ENCODE results near the gene ZNF839. TPM values are rescaled to one million over a fixed set of nuclear protein-coding genes. Genes with fewer than 3 reads are reported as not detected.

ZNF839 gene
- total RNA-seq (10 to 100 TPM; 17.9 to 24.6 (median 19.9) TPM), total RNA-seq (10.5 to 34.0 (median 25.3) reads per million in 29 experiments)
- total RNA-seq (2013) = 15.8 TPM

- H3K4me3 Mint-ChIP-seq = peak within 1 kb of the TSS; percentile 94 to 95 (median 94)
- H3K27me3 Mint-ChIP-seq = peaks cover 0 to 2% of the 10 kb centered on the region in 2 donors
- ChIA-PET POLR2A (interaction anchor here (0.6 to 1.6 kb wide), 4 partner anchors 11 to 162 kb away, joined by 3 to 7 read pairs (median 6); partner anchors contain the start of genes CINP (in 1 of the 2), MOK (in 1 of the 2) and TECPR2 (in 1 of the 2)), CTCF (interaction anchor here (1.2 to 1.5 kb wide), 2 partner anchors 14 to 15 kb away, joined by 3 read pairs; no protein-coding TSS in a partner anchor)
- no peaks in the 10 kb centered on the region for H3K36me3 Mint-ChIP-seq
- peak; percentile 85 to 96 (median 91) for DNase-seq
- peaks cover 45 to 67% (median 63%) of the 10 kb centered on the region in 3 donors for H3K4me1 Mint-ChIP-seq
- Histone ChIP-seq H3K27me3 (replicated peaks in 1 of 2; ENCODE audit: control insufficient read depth in 2 of 2, extremely low read depth in 1 of 2, insufficient read depth in 2 of 2, low read length in 1 of 2) (no peaks in the 10 kb centered on the region), H3K27ac (ENCODE audit: low read length) (peak within 1 kb of the TSS; percentile 95), H3K36me3 (ENCODE audit: control insufficient read depth in 2 of 2, extremely low read depth in 1 of 2, insufficient read depth in 1 of 2, low read length in 1 of 2) (peaks cover 0 to 4% of the 10 kb centered on the region in 2 donors), H3K4me3 (ENCODE audit: control insufficient read depth in 1 of 2, extremely low read depth in 1 of 2, low read length in 1 of 2) (peak within 1 kb of the TSS; percentile 86 to 99), H3K4me1 (ENCODE audit: control insufficient read depth in 1 of 2, extremely low read depth in 1 of 2, insufficient read depth in 2 of 2, low read length in 2 of 2) (peaks cover 28 to 49% of the 10 kb centered on the region in 2 experiments), H3K9me3 (no peaks in the 10 kb centered on the region)
- peak within 1 kb of the TSS; percentile 96 for H3K27ac Mint-ChIP-seq
- H3K9me3 Mint-ChIP-seq = no peaks in the 10 kb centered on the region
- peak; percentile 71 to 76 (median 74) for ATAC-seq (replicated peaks in 1 of 4)
- under 1% methylated on average over 64 of the region's 71 CpGs for WGBS (ENCODE audit: insufficient coverage)
Measured at GRCh38 chr14:102319351-102320032, at the start of gene ZNF839. TSS of gene ZNF839 (plus strand) at chr14:102319746. CDS start at chr14:102319766, 20 bp downstream.

DNA sequence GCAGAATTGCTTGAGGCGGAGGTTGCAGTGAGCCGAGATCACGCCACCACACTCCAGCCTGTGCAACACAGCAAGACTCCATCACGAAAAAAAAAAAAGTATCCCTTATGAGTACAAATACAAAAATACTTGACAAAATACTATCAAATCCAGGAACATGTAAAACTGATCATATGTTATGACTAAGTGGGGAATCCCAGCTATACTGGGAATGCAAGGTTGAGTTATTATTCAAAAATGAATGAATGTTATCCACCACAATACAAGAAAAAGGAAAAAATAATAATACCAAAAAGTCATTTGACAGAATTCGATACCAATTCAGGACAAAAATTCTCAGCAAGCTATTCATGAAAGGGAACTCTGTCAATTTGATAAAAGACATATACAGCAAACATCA is 47.2 kb upstream of the ZNF839 start:
- CTCF ChIA-PET = no interaction called here
- Mint-ChIP-seq H3K4me3 (no peak overlapping the region), H3K36me3 (no peaks in the 10 kb centered on the region), H3K27me3 (peaks cover 0 to 2% of the 10 kb centered on the region in 2 donors), H3K9me3 (no peaks in the 10 kb centered on the region), H3K27ac (no peak overlapping the region), H3K4me1 (no peaks in the 10 kb centered on the region)
- Histone ChIP-seq H3K36me3 (ENCODE audit: control insufficient read depth in 2 of 2, extremely low read depth in 1 of 2, insufficient read depth in 1 of 2, low read length in 1 of 2) (no peaks in the 10 kb centered on the region), H3K27me3 (replicated peaks in 1 of 2; ENCODE audit: control insufficient read depth in 2 of 2, extremely low read depth in 1 of 2, insufficient read depth in 2 of 2, low read length in 1 of 2) (peaks cover 0 to 3% of the 10 kb centered on the region in 2 experiments), H3K4me1 (ENCODE audit: control insufficient read depth in 1 of 2, extremely low read depth in 1 of 2, insufficient read depth in 2 of 2, low read length in 2 of 2) (no peaks in the 10 kb centered on the region), H3K4me3 (ENCODE audit: control insufficient read depth in 1 of 2, extremely low read depth in 1 of 2, low read length in 1 of 2) (no peak overlapping the region), H3K27ac (ENCODE audit: low read length) (no peak overlapping the region), H3K9me3 (no peaks in the 10 kb centered on the region)
- POLR2A ChIA-PET = no interaction called here
- DNase-seq (no peak), ATAC-seq (replicated peaks in 1 of 4) (no peak)
- no CpG with 5 or more reads among the region's 5 CpGs for WGBS (ENCODE audit: insufficient coverage)

- no peak overlapping the region for H3K4me3 ChIP-seq (ENCODE audit: control insufficient read depth in 1 of 2, extremely low read depth in 1 of 2, low read length in 1 of 2)
- CTCF ChIA-PET = interaction anchor here in 1 of 2 donors (0.6 kb wide), 1 partner anchor 1460 kb away, joined by 3 read pairs; no protein-coding TSS in a partner anchor
- ATAC-seq (replicated peaks in 1 of 4) = no peak
Measured at GRCh38 chr14:102275866-102276265, 43.7 kb upstream of the ZNF839 start.

GRCh38 chr14:102277874-102278630 is 41.5 kb upstream of the ZNF839 start:
- 68% methylated on average over 3 of the region's 7 CpGs for WGBS (ENCODE audit: insufficient coverage)

More at GRCh38 chr14:102275866-102276265, 43.7 kb upstream of the ZNF839 start:
- Histone ChIP-seq H3K27me3 (replicated peaks in 1 of 2; ENCODE audit: control insufficient read depth in 2 of 2, extremely low read depth in 1 of 2, insufficient read depth in 2 of 2, low read length in 1 of 2) (no peaks in the 10 kb centered on the region), H3K27ac (ENCODE audit: low read length) (no peak overlapping the region), H3K4me1 (ENCODE audit: control insufficient read depth in 1 of 2, extremely low read depth in 1 of 2, insufficient read depth in 2 of 2, low read length in 2 of 2) (no peaks in the 10 kb centered on the region), H3K9me3 (no peaks in the 10 kb centered on the region), H3K36me3 (ENCODE audit: control insufficient read depth in 2 of 2, extremely low read depth in 1 of 2, insufficient read depth in 1 of 2, low read length in 1 of 2) (no peaks in the 10 kb centered on the region)
- H3K27ac Mint-ChIP-seq = no peak overlapping the region
- H3K9me3 Mint-ChIP-seq = no peaks in the 10 kb centered on the region
- POLR2A ChIA-PET = no interaction called here
- no peaks in the 10 kb centered on the region for H3K4me1 Mint-ChIP-seq
- peaks cover 2% of the 10 kb centered on the region for H3K36me3 Mint-ChIP-seq
- no peak overlapping the region for H3K4me3 Mint-ChIP-seq
- WGBS (ENCODE audit: insufficient coverage) = no CpG with 5 or more reads among the region's 7 CpGs
- no peaks in the 10 kb centered on the region for H3K27me3 Mint-ChIP-seq
- DNase-seq = no peak

DNA sequence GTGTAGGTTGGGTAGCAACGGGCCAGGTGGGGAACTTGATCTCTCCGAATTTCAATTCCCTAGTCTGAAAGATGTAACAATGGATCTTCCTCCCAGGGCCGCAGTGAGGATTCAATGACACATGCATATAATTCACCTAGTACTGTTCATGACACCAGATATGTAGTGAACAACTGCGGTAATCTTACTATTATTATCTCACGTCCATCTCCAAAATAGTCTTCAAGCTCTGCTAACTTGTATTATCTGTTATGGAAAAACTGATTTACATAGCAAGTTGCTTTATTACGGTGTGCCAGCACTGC is 41.0 kb upstream of the ZNF839 start:
- peaks cover 2% of the 10 kb centered on the region for H3K36me3 Mint-ChIP-seq
- H3K27ac ChIP-seq (ENCODE audit: low read length) = no peak overlapping the region
- 100% methylated on average over 1 of the region's 6 CpGs for WGBS (ENCODE audit: insufficient coverage)
- H3K4me3 ChIP-seq (ENCODE audit: control insufficient read depth in 1 of 2, extremely low read depth in 1 of 2, low read length in 1 of 2) = no peak overlapping the region
- DNase-seq = no peak
- H3K9me3 Mint-ChIP-seq = no peaks in the 10 kb centered on the region
- no peaks in the 10 kb centered on the region for H3K27me3 Mint-ChIP-seq
- no peak overlapping the region for H3K27ac Mint-ChIP-seq
- no peaks in the 10 kb centered on the region for H3K4me1 Mint-ChIP-seq
- no peak overlapping the region for H3K4me3 Mint-ChIP-seq
- no peak for ATAC-seq (replicated peaks in 1 of 4)
- H3K36me3 ChIP-seq (ENCODE audit: control insufficient read depth in 2 of 2, extremely low read depth in 1 of 2, insufficient read depth in 1 of 2, low read length in 1 of 2) = no peaks in the 10 kb centered on the region
- no peaks in the 10 kb centered on the region for H3K27me3 ChIP-seq (replicated peaks in 1 of 2; ENCODE audit: control insufficient read depth in 2 of 2, extremely low read depth in 1 of 2, insufficient read depth in 2 of 2, low read length in 1 of 2)
- no peaks in the 10 kb centered on the region for H3K9me3 ChIP-seq
- ChIA-PET CTCF (no interaction called here), POLR2A (no interaction called here)
- no peaks in the 10 kb centered on the region for H3K4me1 ChIP-seq (ENCODE audit: control insufficient read depth in 1 of 2, extremely low read depth in 1 of 2, insufficient read depth in 2 of 2, low read length in 2 of 2)

More at GRCh38 chr14:102277874-102278630, 41.5 kb upstream of the ZNF839 start:
- Mint-ChIP-seq H3K4me1 (no peaks in the 10 kb centered on the region), H3K27ac (no peak overlapping the region), H3K9me3 (no peaks in the 10 kb centered on the region), H3K27me3 (no peaks in the 10 kb centered on the region), H3K4me3 (no peak overlapping the region), H3K36me3 (peaks cover 2% of the 10 kb centered on the region)
- Histone ChIP-seq H3K27ac (ENCODE audit: low read length) (no peak overlapping the region), H3K27me3 (replicated peaks in 1 of 2; ENCODE audit: control insufficient read depth in 2 of 2, extremely low read depth in 1 of 2, insufficient read depth in 2 of 2, low read length in 1 of 2) (no peaks in the 10 kb centered on the region), H3K9me3 (no peaks in the 10 kb centered on the region), H3K36me3 (ENCODE audit: control insufficient read depth in 2 of 2, extremely low read depth in 1 of 2, insufficient read depth in 1 of 2, low read length in 1 of 2) (no peaks in the 10 kb centered on the region), H3K4me3 (ENCODE audit: control insufficient read depth in 1 of 2, extremely low read depth in 1 of 2, low read length in 1 of 2) (no peak overlapping the region), H3K4me1 (ENCODE audit: control insufficient read depth in 1 of 2, extremely low read depth in 1 of 2, insufficient read depth in 2 of 2, low read length in 2 of 2) (no peaks in the 10 kb centered on the region)
- no peak for ATAC-seq (replicated peaks in 1 of 4)
- POLR2A ChIA-PET = no interaction called here
- CTCF ChIA-PET = no interaction called here
- no peak for DNase-seq

- Histone ChIP-seq H3K9me3 (no peaks in the 10 kb centered on the region), H3K36me3 (ENCODE audit: control insufficient read depth in 2 of 2, extremely low read depth in 1 of 2, insufficient read depth in 1 of 2, low read length in 1 of 2) (no peaks in the 10 kb centered on the region), H3K27me3 (replicated peaks in 1 of 2; ENCODE audit: control insufficient read depth in 2 of 2, extremely low read depth in 1 of 2, insufficient read depth in 2 of 2, low read length in 1 of 2) (no peaks in the 10 kb centered on the region), H3K27ac (ENCODE audit: low read length) (no peak overlapping the region), H3K4me1 (ENCODE audit: control insufficient read depth in 1 of 2, extremely low read depth in 1 of 2, insufficient read depth in 2 of 2, low read length in 2 of 2) (no peaks in the 10 kb centered on the region), H3K4me3 (ENCODE audit: control insufficient read depth in 1 of 2, extremely low read depth in 1 of 2, low read length in 1 of 2) (no peak overlapping the region)
- POLR2A ChIA-PET = no interaction called here
- H3K4me3 Mint-ChIP-seq = no peak overlapping the region
- CTCF ChIA-PET = no interaction called here
- no peaks in the 10 kb centered on the region for H3K9me3 Mint-ChIP-seq
- H3K27ac Mint-ChIP-seq = no peak overlapping the region
- peaks cover 2% of the 10 kb centered on the region for H3K36me3 Mint-ChIP-seq
- ATAC-seq (replicated peaks in 1 of 4) = no peak
- no peaks in the 10 kb centered on the region for H3K4me1 Mint-ChIP-seq
- no CpG with 5 or more reads among the region's 3 CpGs for WGBS (ENCODE audit: insufficient coverage)
- no peak for DNase-seq
- no peaks in the 10 kb centered on the region for H3K27me3 Mint-ChIP-seq
Measured at GRCh38 chr14:102279282-102279681, 40.3 kb upstream of the ZNF839 start.
